PC-3 (cell line): Measurements from ENCODE around the gene U2SURP. TPM values are rescaled to one million over a fixed set of nuclear protein-coding genes. Genes with fewer than 3 reads are reported as not detected.

Experiments used
- ATAC-seq: fragments of 200-7000 bp; cut with Tn5 transposase; 2 replicates; pipeline ENCODE4 v1.9.1; 2020; ENCODE audit warnings: mild to moderate bottlenecking, moderate library complexity
- BruUV-seq: library from RNA; stranded (reverse); fragments of 400-500 nt; replicated peaks from 2 replicates; lab custom pipeline; 2021; lab: Mats Ljungman, UMichigan
- CTCF ChIA-PET: fragments of 300-600 bp; sonication (Branson Sonifier 250); formaldehyde crosslinking; loops from one replicate; lab custom pipeline; 2022; ENCODE audit warnings: antibody characterized with exemption; lab: Charles Lee
- POLR2A ChIA-PET: fragments of 300-600 bp; sonication (Branson Sonifier 250); formaldehyde crosslinking; loops from one replicate; lab custom pipeline; 2022; ENCODE audit warnings: antibody characterized with exemption; ENCODE audit not compliant: unreplicated experiment; lab: Charles Lee
- DNase-seq: peaks from one replicate; pipeline ENCODE4 v3.0.0-alpha.2; 2015
- H2AFZ ChIP-seq: fragments of 300-600 bp; sonication (generic); 2 replicates; pipeline ENCODE4 v1.6.0; 2016; ENCODE audit warnings: antibody characterized with exemption, low read length
- H3F3A ChIP-seq: fragments of 300-600 bp; sonication (generic); one replicate; pipeline ENCODE4 v1.6.0; 2017; ENCODE audit warnings: antibody characterized with exemption, low read length, control low read depth, mild to moderate bottlenecking; ENCODE audit not compliant: unreplicated experiment
- H3K27ac ChIP-seq: fragments of 300-600 bp; sonication (generic); 2 replicates; pipeline ENCODE4 v1.5.1; 2016; ENCODE audit warnings: mild to moderate bottlenecking, low read length
- H3K27me3 ChIP-seq: fragments of 300-600 bp; sonication (generic); 2 replicates; pipeline ENCODE4 v1.6.1; 2016; ENCODE audit warnings: low read length, mixed read lengths
- H3K36me3 ChIP-seq: fragments of 300-600 bp; sonication (generic); 2 replicates; pipeline ENCODE4 v1.6.1; 2016; ENCODE audit warnings: low read depth, mixed run types, low read length, mixed read lengths
- H3K4me1 ChIP-seq: fragments of 300-600 bp; sonication (generic); 2 replicates; pipeline ENCODE4 v1.5.1; 2016; ENCODE audit warnings: low read length; ENCODE audit not compliant: insufficient read depth
- H3K4me2 ChIP-seq: fragments of 300-600 bp; sonication (generic); 2 replicates; pipeline ENCODE4 v1.6.0; 2016; ENCODE audit warnings: low read length
- H3K4me3 ChIP-seq: fragments of 300-600 bp; sonication (generic); 2 replicates; pipeline ENCODE4 v1.5.1; 2016; ENCODE audit warnings: mild to moderate bottlenecking, low read length, mixed read lengths
- H3K79me2 ChIP-seq: fragments of 300-600 bp; sonication (generic); 2 replicates; pipeline ENCODE4 v1.6.1; 2017; ENCODE audit warnings: low read length, mixed read lengths
- H3K9ac ChIP-seq: fragments of 300-600 bp; sonication (generic); 2 replicates; pipeline ENCODE4 v1.6.0; 2016; ENCODE audit warnings: mild to moderate bottlenecking, low read length
- H3K9me2 ChIP-seq: fragments of 300-600 bp; sonication (generic); replicated peaks from 2 replicates; pipeline ENCODE4 v1.6.1; 2016; ENCODE audit warnings: mixed run types, low read length, mixed read lengths
- H3K9me3 ChIP-seq: fragments of 300-600 bp; sonication (generic); 2 replicates; pipeline ENCODE4 v1.6.1; 2016; ENCODE audit warnings: low read length, mixed read lengths
- H4K20me1 ChIP-seq: fragments of 300-600 bp; sonication (generic); 2 replicates; pipeline ENCODE4 v1.6.1; 2016; ENCODE audit warnings: low read length, mixed read lengths
- EZH2 ChIP-seq: fragments of 300-600 bp; sonication (generic); IDR thresholded peaks from one replicate; pipeline ENCODE4 v1.6.1; 2017; ENCODE audit warnings: antibody characterized with exemption, mild to moderate bottlenecking, low read length; ENCODE audit not compliant: unreplicated experiment
- EZH2phosphoT487 ChIP-seq: fragments of 300-600 bp; sonication (generic); IDR thresholded peaks from 2 replicates; pipeline ENCODE4 v1.6.1; 2018; ENCODE audit warnings: mild to moderate bottlenecking, antibody characterized with exemption, low read length, borderline replicate concordance
- intact Hi-C: fragments of 100-400 bp; cut with micrococcal nuclease; formaldehyde crosslinking; loops from 2 replicates; pipeline ENCODE4 v1.9.0; 2023
- total RNA-seq: library from RNA; depleted of rRNA; stranded (reverse); fragments of >200 nt; gene quantifications from 2 replicates; pipeline ENCODE4 v1.2.3, GENCODE V29; 2014
- TF ChIP-seq, protein P1 (sequence below): fragments of 300-600 bp; sonication (generic); conservative IDR thresholded peaks from 2 replicates; pipeline ENCODE4 v1.5.1; 2017; ENCODE audit warnings: antibody characterized with exemption, low read depth, mild to moderate bottlenecking, low read length

U2SURP gene
- total RNA-seq, 1 experiment from 2014 or later: 81.1 TPM

DNA sequence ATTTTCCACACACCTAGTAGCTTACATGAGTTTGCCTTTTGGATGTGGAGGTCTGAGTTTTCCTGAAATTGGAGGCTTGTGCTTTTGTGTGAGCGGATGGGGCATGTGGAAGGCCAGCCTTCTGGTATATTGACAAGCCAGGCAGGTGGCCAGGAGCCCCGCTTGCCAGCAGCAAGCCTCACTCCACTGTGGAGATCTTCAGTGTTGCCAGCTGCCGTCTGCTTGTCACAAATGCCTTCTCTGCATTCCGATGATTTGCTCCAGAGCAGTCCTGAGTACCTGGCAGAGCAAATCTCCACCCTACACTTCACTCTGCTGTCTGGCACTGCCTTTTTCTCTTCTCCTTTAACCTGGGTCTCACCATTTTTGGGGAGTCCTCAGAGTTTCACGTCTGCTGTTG lies 89.1 kb downstream of the U2SURP start:
- Histone ChIP-seq H3K9me2 (no peaks in the 10 kb centered on the region), H4K20me1 (no peaks in the 10 kb centered on the region), H3K9me3 (no peaks in the 10 kb centered on the region), H3K4me1 (no peaks in the 10 kb centered on the region), H3K27ac (no peak overlapping the region), H3K27me3 (no peaks in the 10 kb centered on the region), H2AFZ (no peak overlapping the region), H3K4me3 (no peak overlapping the region), H3F3A (no peaks in the 10 kb centered on the region), H3K36me3 (no peaks in the 10 kb centered on the region), H3K79me2 (no peaks in the 10 kb centered on the region), H3K4me2 (no peak overlapping the region), H3K9ac (no peak overlapping the region)
- no TSS peak for BruUV-seq
- ChIA-PET CTCF (no interaction called here), POLR2A (no interaction called here)
- intact Hi-C loops: no loop called here
- TF ChIP-seq EZH2 (no peak), EZH2phosphoT487 (no peak)
- TF ChIP-seq, protein P1, sequence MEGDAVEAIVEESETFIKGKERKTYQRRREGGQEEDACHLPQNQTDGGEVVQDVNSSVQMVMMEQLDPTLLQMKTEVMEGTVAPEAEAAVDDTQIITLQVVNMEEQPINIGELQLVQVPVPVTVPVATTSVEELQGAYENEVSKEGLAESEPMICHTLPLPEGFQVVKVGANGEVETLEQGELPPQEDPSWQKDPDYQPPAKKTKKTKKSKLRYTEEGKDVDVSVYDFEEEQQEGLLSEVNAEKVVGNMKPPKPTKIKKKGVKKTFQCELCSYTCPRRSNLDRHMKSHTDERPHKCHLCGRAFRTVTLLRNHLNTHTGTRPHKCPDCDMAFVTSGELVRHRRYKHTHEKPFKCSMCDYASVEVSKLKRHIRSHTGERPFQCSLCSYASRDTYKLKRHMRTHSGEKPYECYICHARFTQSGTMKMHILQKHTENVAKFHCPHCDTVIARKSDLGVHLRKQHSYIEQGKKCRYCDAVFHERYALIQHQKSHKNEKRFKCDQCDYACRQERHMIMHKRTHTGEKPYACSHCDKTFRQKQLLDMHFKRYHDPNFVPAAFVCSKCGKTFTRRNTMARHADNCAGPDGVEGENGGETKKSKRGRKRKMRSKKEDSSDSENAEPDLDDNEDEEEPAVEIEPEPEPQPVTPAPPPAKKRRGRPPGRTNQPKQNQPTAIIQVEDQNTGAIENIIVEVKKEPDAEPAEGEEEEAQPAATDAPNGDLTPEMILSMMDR: no peak
- ATAC-seq (no peak), DNase-seq (no peak)

DNA sequence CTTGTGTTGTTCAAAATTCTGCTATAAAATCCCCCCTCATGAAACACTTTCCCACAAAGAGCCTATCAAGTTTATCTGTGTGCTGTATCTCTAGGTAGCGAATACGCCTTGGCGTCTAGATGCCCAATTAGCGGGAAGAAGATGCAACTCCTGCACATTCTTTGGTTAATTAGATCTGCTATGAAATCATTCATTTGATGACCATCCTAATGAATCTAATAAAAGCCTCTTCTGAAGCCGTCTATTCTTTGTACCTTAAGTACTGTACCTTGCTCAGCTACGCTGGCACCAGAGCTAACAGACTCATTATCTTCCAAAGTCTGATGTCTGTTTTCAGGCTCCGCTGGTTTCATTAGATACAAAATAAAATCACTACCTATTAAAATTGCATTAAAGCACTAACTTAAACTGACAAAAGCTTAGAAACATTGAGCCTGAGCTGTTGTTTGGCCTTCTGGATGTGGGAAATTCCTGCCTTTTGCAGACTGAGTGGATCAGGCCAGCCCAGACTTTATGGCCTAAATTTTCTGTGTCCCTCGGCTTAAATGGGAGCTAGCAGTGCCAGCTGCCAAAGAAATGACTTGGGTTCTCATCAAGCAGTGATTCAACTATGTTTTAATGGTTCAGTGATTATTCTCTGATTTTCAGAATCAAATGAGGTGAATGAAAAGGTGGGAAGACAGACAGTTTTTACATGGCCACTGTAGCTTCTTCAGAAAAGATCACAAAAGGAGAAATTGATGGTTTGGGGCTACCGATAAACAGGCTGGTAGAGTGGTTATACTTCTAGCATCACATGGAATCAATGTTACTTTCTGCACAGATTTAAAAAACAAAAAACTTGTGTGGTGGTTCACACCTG lies 89.8 kb downstream of the U2SURP start:
- ChIA-PET CTCF (no interaction called here), POLR2A (no interaction called here)
- no peak for DNase-seq
- Histone ChIP-seq H3K4me1 (no peaks in the 10 kb centered on the region), H3K4me2 (no peak overlapping the region), H3K79me2 (no peaks in the 10 kb centered on the region), H3K9me2 (no peaks in the 10 kb centered on the region), H3K4me3 (no peak overlapping the region), H4K20me1 (no peaks in the 10 kb centered on the region), H3K9me3 (no peaks in the 10 kb centered on the region), H3K9ac (no peak overlapping the region), H3K27ac (no peak overlapping the region), H3K27me3 (no peaks in the 10 kb centered on the region), H3K36me3 (no peaks in the 10 kb centered on the region), H3F3A (no peaks in the 10 kb centered on the region), H2AFZ (no peak overlapping the region)
- no peak for TF ChIP-seq EZH2
- no peak for TF ChIP-seq EZH2phosphoT487
- TF ChIP-seq, protein P1: no peak
- ATAC-seq: no peak
- intact Hi-C loops: no loop called here
- BruUV-seq: no TSS peak

GRCh38 chr3:143092191-143092590 lies 90.8 kb downstream of the U2SURP start:
- intact Hi-C loops: no loop called here
- Histone ChIP-seq H3K79me2 (no peaks in the 10 kb centered on the region), H3K4me2 (no peak overlapping the region), H3F3A (no peaks in the 10 kb centered on the region), H3K9me2 (no peaks in the 10 kb centered on the region), H3K27me3 (no peaks in the 10 kb centered on the region), H3K36me3 (no peaks in the 10 kb centered on the region), H3K9ac (no peak overlapping the region), H4K20me1 (no peaks in the 10 kb centered on the region), H3K9me3 (no peaks in the 10 kb centered on the region), H2AFZ (no peak overlapping the region), H3K4me3 (no peak overlapping the region), H3K27ac (no peak overlapping the region), H3K4me1 (no peaks in the 10 kb centered on the region)
- ChIA-PET CTCF (interaction anchor here (0.5 kb wide), 1 partner anchor 733 kb away, joined by 3 read pairs; no protein-coding TSS in a partner anchor), POLR2A (no interaction called here)
- TF ChIP-seq, protein P1: no peak
- no peak for TF ChIP-seq EZH2phosphoT487
- no peak for TF ChIP-seq EZH2
- BruUV-seq: no TSS peak
- ATAC-seq: no peak
- DNase-seq: no peak
